ENCODE measurements around the gene NCK2. TPM values are rescaled to one million over a fixed set of nuclear protein-coding genes. Genes with fewer than 3 reads are reported as not detected.

NCK2 gene
- total and polyA plus RNA-seq, 2 donors, result 14.5 to 31.4 TPM

- Histone ChIP-seq H3K36me3 (ENCODE audit: control insufficient read depth in 2 of 2, insufficient read depth in 2 of 2, low read length in 1 of 2) (peaks cover 6 to 13% of the 10 kb centered on the region in 2 donors), H3K27me3 (ENCODE audit: control insufficient read depth in 2 of 2, insufficient read depth in 1 of 2, low read length in 1 of 2) (no peaks in the 10 kb centered on the region), H3K9me3 (ENCODE audit: control insufficient read depth in 2 of 2, insufficient read depth in 1 of 2, low read length in 1 of 2) (no peaks in the 10 kb centered on the region), H3K4me3 (ENCODE audit: low read length in 2 of 2) (no peak overlapping the region), H3K4me1 (ENCODE audit: control insufficient read depth in 2 of 2, insufficient read depth in 2 of 2, low read length in 2 of 2) (peaks cover 7 to 29% of the 10 kb centered on the region in 2 donors), H3K27ac (ENCODE audit: low read depth in 1 of 2, low read length in 1 of 2) (no peak overlapping the region)
- 93% methylated on average over 5 of the region's 5 CpGs for WGBS
- DNase-seq (ENCODE audit: low read depth in 6 of 9, low spot score in 9 of 9), result no peak
Observed at GRCh38 chr2:105873281-105873680, 128.6 kb downstream of the NCK2 start.

GRCh38 chr2:105873721-105874120 is 129.0 kb downstream of the NCK2 start:
- Histone ChIP-seq H3K9me3 (ENCODE audit: control insufficient read depth in 2 of 2, insufficient read depth in 1 of 2, low read length in 1 of 2) (no peaks in the 10 kb centered on the region), H3K36me3 (ENCODE audit: control insufficient read depth in 2 of 2, insufficient read depth in 2 of 2, low read length in 1 of 2) (peaks cover 8 to 13% of the 10 kb centered on the region in 2 donors), H3K27me3 (ENCODE audit: control insufficient read depth in 2 of 2, insufficient read depth in 1 of 2, low read length in 1 of 2) (no peaks in the 10 kb centered on the region), H3K4me1 (ENCODE audit: control insufficient read depth in 2 of 2, insufficient read depth in 2 of 2, low read length in 2 of 2) (peaks cover 7 to 28% of the 10 kb centered on the region in 2 donors), H3K27ac (ENCODE audit: low read depth in 1 of 2, low read length in 1 of 2) (no peak overlapping the region), H3K4me3 (ENCODE audit: low read length in 2 of 2) (no peak overlapping the region)
- DNase-seq (ENCODE audit: low read depth in 6 of 9, low spot score in 9 of 9), result no peak
- 97% methylated on average over 8 of the region's 8 CpGs for WGBS

DNA sequence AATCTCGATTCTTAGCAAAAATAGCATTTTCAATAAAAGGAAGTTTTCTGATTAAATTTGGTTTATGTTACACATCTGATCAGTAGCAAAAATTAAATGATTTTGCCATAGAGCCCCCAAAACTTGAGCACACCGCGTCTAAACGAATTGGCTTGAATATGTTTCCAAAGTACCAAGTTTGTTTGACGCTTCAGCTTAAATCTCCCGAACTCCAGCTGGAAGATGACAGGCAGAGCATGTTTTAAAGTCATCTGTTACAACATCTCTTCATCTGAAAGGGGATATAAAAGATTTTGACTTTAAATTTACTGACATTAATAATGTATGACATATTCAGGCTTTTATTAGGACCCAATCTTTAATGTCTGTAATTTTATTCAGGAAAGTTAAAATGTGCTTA is 129.8 kb downstream of the NCK2 start:
- H3K4me3 ChIP-seq (ENCODE audit: low read length in 2 of 2), result no peak overlapping the region
- no peaks in the 10 kb centered on the region for H3K27me3 ChIP-seq (ENCODE audit: control insufficient read depth in 2 of 2, insufficient read depth in 1 of 2, low read length in 1 of 2)
- DNase-seq (ENCODE audit: low read depth in 6 of 9, low spot score in 9 of 9), result no peak
- peaks cover under 1 to 21% of the 10 kb centered on the region in 2 donors for H3K4me1 ChIP-seq (ENCODE audit: control insufficient read depth in 2 of 2, insufficient read depth in 2 of 2, low read length in 2 of 2)
- 97% methylated on average over 6 of the region's 6 CpGs for WGBS
- no peak overlapping the region for H3K27ac ChIP-seq (ENCODE audit: low read depth in 1 of 2, low read length in 1 of 2)
- peaks cover 0 to under 1% of the 10 kb centered on the region in 2 donors for H3K9me3 ChIP-seq (ENCODE audit: control insufficient read depth in 2 of 2, insufficient read depth in 1 of 2, low read length in 1 of 2)
- peaks cover 12 to 13% of the 10 kb centered on the region in 2 donors for H3K36me3 ChIP-seq (ENCODE audit: control insufficient read depth in 2 of 2, insufficient read depth in 2 of 2, low read length in 1 of 2)

DNA sequence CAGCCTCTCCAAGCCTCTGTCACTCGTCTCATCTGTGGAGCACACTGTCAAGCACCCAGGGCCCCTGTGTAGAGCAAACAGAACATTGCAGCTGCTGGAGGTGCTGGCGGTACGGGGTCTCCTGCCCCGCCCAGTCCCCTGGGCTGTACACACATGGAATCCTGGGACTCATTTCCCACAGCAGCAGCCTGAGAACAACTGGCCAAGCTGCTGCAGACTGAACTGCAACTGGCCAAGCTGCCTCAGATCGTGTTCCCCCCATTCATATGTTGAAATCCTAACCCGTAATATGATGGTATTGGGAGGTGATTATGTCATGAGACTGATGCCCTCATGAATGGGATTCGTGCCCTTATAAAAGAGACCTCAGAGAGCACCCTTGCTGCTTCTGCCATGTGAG is 130.5 kb downstream of the NCK2 start:
- peaks cover 13 to 14% of the 10 kb centered on the region in 2 donors for H3K36me3 ChIP-seq (ENCODE audit: control insufficient read depth in 2 of 2, insufficient read depth in 2 of 2, low read length in 1 of 2)

DNA sequence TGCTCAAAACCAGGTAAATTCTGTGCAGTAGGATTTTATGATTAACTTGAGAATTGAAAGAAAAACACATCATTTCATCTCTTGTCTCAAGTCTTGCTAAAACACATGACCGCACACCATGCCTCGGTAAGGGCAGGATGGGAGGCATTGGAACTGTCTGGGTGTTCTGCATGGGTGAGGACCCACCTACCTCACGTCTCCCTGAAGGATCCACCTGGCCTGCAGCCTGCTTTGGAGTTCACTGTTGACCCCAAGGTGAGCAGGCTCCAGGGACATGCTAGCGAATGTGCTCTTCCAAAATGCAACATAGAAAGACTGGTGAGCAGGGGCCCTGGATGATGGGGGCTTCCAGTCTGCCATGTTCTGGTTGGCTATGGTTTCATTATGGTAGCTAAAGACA is 131.5 kb downstream of the NCK2 start:
- peaks cover 0 to 8% of the 10 kb centered on the region in 2 donors for H3K9me3 ChIP-seq (ENCODE audit: control insufficient read depth in 2 of 2, insufficient read depth in 1 of 2, low read length in 1 of 2)
- H3K36me3 ChIP-seq (ENCODE audit: control insufficient read depth in 2 of 2, insufficient read depth in 2 of 2, low read length in 1 of 2), result peaks cover 12 to 17% of the 10 kb centered on the region in 2 donors
- no peak for DNase-seq (ENCODE audit: low read depth in 6 of 9, low spot score in 9 of 9)
- H3K27me3 ChIP-seq (ENCODE audit: control insufficient read depth in 2 of 2, insufficient read depth in 1 of 2, low read length in 1 of 2), result no peaks in the 10 kb centered on the region
- H3K27ac ChIP-seq (ENCODE audit: low read depth in 1 of 2, low read length in 1 of 2), result no peak overlapping the region
- H3K4me3 ChIP-seq (ENCODE audit: low read length in 2 of 2), result no peak overlapping the region
- peaks cover 0 to 17% of the 10 kb centered on the region in 2 donors for H3K4me1 ChIP-seq (ENCODE audit: control insufficient read depth in 2 of 2, insufficient read depth in 2 of 2, low read length in 2 of 2)
- 95% methylated on average over 4 of the region's 4 CpGs for WGBS

More for the DNA sequence above, 130.5 kb downstream of the NCK2 start:
- Histone ChIP-seq H3K27me3 (ENCODE audit: control insufficient read depth in 2 of 2, insufficient read depth in 1 of 2, low read length in 1 of 2) (no peaks in the 10 kb centered on the region), H3K4me1 (ENCODE audit: control insufficient read depth in 2 of 2, insufficient read depth in 2 of 2, low read length in 2 of 2) (peaks cover 0 to 17% of the 10 kb centered on the region in 2 donors), H3K27ac (ENCODE audit: low read depth in 1 of 2, low read length in 1 of 2) (no peak overlapping the region), H3K4me3 (ENCODE audit: low read length in 2 of 2) (no peak overlapping the region), H3K9me3 (ENCODE audit: control insufficient read depth in 2 of 2, insufficient read depth in 1 of 2, low read length in 1 of 2) (peaks cover 0 to 2% of the 10 kb centered on the region in 2 donors)
- WGBS, result 91% methylated on average over 7 of the region's 7 CpGs
- DNase-seq (ENCODE audit: low read depth in 6 of 9, low spot score in 9 of 9), result no peak

GRCh38 chr2:105877945-105878344 is 133.2 kb downstream of the NCK2 start:
- Histone ChIP-seq H3K4me1 (ENCODE audit: control insufficient read depth in 2 of 2, insufficient read depth in 2 of 2, low read length in 2 of 2) (peaks cover 0 to 17% of the 10 kb centered on the region in 2 donors), H3K36me3 (ENCODE audit: control insufficient read depth in 2 of 2, insufficient read depth in 2 of 2, low read length in 1 of 2) (peaks cover 24 to 34% of the 10 kb centered on the region in 2 donors), H3K27me3 (ENCODE audit: control insufficient read depth in 2 of 2, insufficient read depth in 1 of 2, low read length in 1 of 2) (no peaks in the 10 kb centered on the region), H3K9me3 (ENCODE audit: control insufficient read depth in 2 of 2, insufficient read depth in 1 of 2, low read length in 1 of 2) (peaks cover 0 to 10% of the 10 kb centered on the region in 2 donors), H3K4me3 (ENCODE audit: low read length in 2 of 2) (no peak overlapping the region), H3K27ac (ENCODE audit: low read depth in 1 of 2, low read length in 1 of 2) (no peak overlapping the region)
- no peak for DNase-seq (ENCODE audit: low read depth in 6 of 9, low spot score in 9 of 9)
- 76% methylated on average over 2 of the region's 2 CpGs for WGBS

DNA sequence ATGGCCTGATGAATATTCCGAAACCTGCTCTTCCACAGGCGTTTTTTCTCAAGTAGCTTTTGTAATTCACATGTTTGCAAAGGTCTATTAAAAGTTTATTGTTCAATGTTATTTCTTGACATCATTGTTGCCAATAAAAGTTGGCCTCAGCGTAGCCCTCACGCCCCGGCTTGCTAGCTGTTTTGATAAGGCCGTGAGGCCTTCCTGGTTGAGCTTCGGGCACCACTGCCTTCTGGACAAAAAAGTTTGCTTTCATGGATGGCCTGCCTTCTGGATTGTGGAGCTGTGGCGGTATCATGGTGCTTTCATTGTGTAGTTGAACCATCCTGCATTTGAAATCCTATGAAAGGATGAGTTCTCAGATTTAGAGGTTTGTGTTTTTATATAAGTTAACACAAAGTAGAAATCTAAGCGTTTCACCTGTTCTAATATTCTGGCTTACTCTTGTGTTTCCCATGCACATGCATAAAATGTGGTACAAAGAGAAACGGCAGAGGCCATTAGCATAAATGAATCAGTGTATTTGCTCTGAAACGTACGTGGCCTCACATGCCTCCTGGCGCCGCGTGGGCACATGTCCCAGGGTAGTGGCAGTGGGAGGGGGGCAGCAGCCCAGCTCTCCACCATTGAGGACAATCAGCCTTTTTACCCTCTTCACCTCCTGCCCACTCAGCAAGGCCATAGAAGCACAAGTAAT is 134.5 kb downstream of the NCK2 start:
- peaks cover 28 to 39% of the 10 kb centered on the region in 2 donors for H3K36me3 ChIP-seq (ENCODE audit: control insufficient read depth in 2 of 2, insufficient read depth in 2 of 2, low read length in 1 of 2)
- no peak overlapping the region for H3K4me3 ChIP-seq (ENCODE audit: low read length in 2 of 2)
- no peak for DNase-seq (ENCODE audit: low read depth in 6 of 9, low spot score in 9 of 9)
- H3K27me3 ChIP-seq (ENCODE audit: control insufficient read depth in 2 of 2, insufficient read depth in 1 of 2, low read length in 1 of 2), result no peaks in the 10 kb centered on the region
- no peak overlapping the region for H3K27ac ChIP-seq (ENCODE audit: low read depth in 1 of 2, low read length in 1 of 2)
- peaks cover 0 to 10% of the 10 kb centered on the region in 2 donors for H3K9me3 ChIP-seq (ENCODE audit: control insufficient read depth in 2 of 2, insufficient read depth in 1 of 2, low read length in 1 of 2)
- WGBS, result 95% methylated on average over 15 of the region's 15 CpGs
- peaks cover 0 to 15% of the 10 kb centered on the region in 2 donors for H3K4me1 ChIP-seq (ENCODE audit: control insufficient read depth in 2 of 2, insufficient read depth in 2 of 2, low read length in 2 of 2)

- H3K36me3 ChIP-seq (ENCODE audit: control insufficient read depth in 2 of 2, insufficient read depth in 2 of 2, low read length in 1 of 2), result peaks cover 32 to 44% of the 10 kb centered on the region in 2 donors
- H3K27ac ChIP-seq (ENCODE audit: low read depth in 1 of 2, low read length in 1 of 2), result no peak overlapping the region
- H3K4me1 ChIP-seq (ENCODE audit: control insufficient read depth in 2 of 2, insufficient read depth in 2 of 2, low read length in 2 of 2), result peaks cover 0 to 15% of the 10 kb centered on the region in 2 donors
- no peak overlapping the region for H3K4me3 ChIP-seq (ENCODE audit: low read length in 2 of 2)
- WGBS, result 96% methylated on average over 6 of the region's 6 CpGs
- H3K27me3 ChIP-seq (ENCODE audit: control insufficient read depth in 2 of 2, insufficient read depth in 1 of 2, low read length in 1 of 2), result no peaks in the 10 kb centered on the region
- H3K9me3 ChIP-seq (ENCODE audit: control insufficient read depth in 2 of 2, insufficient read depth in 1 of 2, low read length in 1 of 2), result peaks cover 0 to 10% of the 10 kb centered on the region in 2 donors
- no peak for DNase-seq (ENCODE audit: low read depth in 6 of 9, low spot score in 9 of 9)
Observed at GRCh38 chr2:105879803-105880300, 135.1 kb downstream of the NCK2 start.

GRCh38 chr2:105880637-105881036 is 135.9 kb downstream of the NCK2 start:
- 93% methylated on average over 6 of the region's 6 CpGs for WGBS
- H3K27me3 ChIP-seq (ENCODE audit: control insufficient read depth in 2 of 2, insufficient read depth in 1 of 2, low read length in 1 of 2), result no peaks in the 10 kb centered on the region
- H3K4me3 ChIP-seq (ENCODE audit: low read length in 2 of 2), result no peak overlapping the region
- H3K27ac ChIP-seq (ENCODE audit: low read depth in 1 of 2, low read length in 1 of 2), result no peak overlapping the region
- peaks cover 0 to 10% of the 10 kb centered on the region in 2 donors for H3K9me3 ChIP-seq (ENCODE audit: control insufficient read depth in 2 of 2, insufficient read depth in 1 of 2, low read length in 1 of 2)
- peaks cover 32 to 44% of the 10 kb centered on the region in 2 donors for H3K36me3 ChIP-seq (ENCODE audit: control insufficient read depth in 2 of 2, insufficient read depth in 2 of 2, low read length in 1 of 2)
- DNase-seq (ENCODE audit: low read depth in 6 of 9, low spot score in 9 of 9), result no peak
- peaks cover 0 to 9% of the 10 kb centered on the region in 2 donors for H3K4me1 ChIP-seq (ENCODE audit: control insufficient read depth in 2 of 2, insufficient read depth in 2 of 2, low read length in 2 of 2)

Data from thymus (tissue), 11 donors.